Measurements from ENCODE around the gene DDX41. TPM values are rescaled to one million over a fixed set of nuclear protein-coding genes. Genes with fewer than 3 reads are reported as not detected.

The DDX41 gene
- total RNA-seq, 1 experiment from 2014 or later = 122 TPM

DNA sequence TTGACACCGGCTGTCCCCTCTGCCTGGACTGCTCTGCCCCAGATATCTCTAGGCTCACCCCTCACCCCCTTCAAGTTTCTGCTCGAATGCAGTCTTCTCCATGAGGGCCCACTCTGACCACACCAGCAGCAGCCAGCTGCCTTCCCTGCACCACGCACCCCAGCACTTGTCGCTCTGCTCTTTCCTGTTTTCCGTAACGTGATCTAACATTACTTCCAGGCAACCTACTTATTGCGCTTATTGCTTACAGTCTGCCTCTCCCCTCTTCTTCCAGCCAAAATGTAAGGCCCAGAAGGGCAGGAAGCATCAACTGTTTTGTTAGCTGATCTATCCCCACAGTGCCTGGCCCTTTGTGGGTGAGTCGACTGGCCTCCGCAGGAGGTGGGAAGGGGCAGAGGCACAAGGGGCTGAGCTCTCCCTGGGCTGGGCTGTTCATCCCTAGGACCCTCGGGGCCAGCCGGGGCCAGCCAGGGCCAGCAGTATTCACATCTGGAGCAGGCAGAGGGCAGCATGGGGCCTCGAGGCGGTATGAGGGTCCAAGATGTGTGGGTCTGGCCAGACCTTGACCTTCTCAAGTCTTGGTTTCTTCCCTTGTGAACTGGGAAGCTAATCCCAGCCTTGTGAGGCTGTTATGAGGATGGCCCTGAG is 31.7 kb downstream of the DDX41 start:
- DNase-seq (ENCODE audit: low spot score) = no peak

DNA sequence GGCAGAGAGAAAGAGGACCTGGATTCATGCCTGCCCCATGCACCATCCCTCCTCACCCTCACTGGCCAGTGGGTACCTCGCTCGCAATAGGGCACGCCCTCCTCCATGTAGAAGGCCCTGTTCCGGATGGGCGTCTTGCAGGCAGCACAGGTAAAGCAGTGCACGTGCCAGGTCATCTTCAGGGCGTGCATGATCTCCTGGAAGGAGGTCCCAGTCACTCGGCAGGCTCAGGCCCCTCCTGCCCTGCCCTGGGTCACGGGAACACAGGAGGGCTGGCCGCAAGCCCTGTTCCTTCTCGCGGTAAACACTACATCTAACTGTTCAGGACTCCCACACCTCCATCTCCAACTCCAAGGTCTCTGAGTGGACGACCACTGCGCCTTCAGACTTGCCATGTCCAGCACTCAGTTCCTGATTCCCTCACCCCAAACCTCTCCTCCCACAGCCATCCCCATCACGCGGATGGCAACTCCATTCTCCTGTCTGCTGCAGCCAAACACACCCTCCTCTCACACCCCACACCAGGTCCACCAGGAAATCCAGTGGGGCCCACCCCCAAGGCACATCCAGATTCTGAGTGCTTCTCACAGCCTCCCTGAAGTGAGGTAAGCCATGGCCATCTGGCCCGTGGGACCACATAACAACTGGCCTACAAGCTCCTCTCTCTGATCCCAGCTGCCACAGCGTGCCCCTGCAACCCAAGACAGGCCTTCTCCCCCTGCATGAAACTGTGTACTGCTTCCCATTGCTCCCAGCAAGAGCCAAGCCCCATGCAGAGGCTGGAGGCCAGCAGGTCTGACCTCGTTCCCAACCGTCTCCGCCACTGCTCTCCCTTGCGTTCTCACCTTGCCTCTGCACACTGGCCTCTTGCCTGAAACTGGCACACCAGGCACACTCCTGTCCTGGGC is 32.5 kb downstream of the DDX41 start:
- no peak for DNase-seq (ENCODE audit: low spot score)

DNA sequence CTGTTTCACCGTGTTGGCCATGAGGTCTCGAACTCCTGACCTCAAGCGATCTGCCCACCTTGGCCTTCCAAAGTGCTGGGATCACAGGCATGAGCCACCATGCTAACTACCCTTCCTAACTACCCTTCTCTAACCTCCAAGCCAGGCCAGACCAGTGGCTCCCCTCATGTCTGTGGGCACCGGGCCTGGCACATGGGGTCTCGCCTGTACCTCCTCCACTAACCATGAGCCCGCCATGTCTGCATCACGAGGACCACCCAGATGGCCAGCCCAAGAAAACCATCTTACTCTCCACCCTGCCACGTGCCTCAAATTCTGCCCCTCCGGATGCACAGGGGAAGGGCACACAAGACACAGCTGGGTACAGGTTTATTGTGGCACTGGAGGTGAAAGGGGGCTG is 33.7 kb downstream of the DDX41 start:
- no peak for DNase-seq (ENCODE audit: low spot score)

DNA sequence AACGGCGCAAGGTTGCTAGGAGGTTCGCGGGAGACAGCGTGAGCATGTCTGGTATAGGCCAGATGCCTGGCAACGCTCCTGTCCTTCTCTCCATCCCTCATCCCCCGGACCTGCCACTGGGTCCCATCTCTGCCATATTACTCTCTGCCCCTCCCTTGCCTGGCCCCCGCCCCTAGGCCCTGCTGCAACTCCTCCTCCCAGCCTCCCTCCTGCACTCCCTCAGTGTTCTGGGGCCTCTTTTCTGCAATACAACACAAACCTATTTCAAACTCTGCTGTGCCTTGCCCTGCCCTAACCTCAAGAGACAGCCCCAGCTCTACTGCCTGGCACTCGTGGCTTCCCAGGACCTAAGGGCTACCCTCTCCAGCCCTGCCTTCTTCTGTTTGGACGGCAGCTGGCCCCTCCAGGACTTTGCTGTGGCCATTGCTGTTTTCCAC is 34.4 kb downstream of the DDX41 start:
- no peak for DNase-seq (ENCODE audit: low spot score)

DNA sequence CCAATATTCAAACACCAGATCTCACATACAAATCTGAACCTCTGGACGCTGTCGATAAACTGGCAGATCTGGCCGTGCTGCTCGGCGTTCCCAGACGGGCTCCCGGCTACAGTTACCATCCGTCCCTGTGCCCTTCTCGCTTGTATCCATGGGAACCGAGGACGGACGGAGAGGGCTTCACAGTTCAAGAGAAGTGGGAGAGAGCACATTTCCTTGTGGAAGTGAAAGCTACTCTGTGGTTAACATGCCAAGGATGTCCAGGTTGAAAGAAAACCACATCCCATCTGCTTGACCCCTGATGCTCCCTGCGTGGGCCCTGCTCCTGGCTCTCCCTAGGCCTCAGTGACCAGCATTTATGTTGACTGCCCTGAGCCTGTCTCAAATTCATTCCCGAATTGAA is 37.0 kb downstream of the DDX41 start:
- DNase-seq (ENCODE audit: low spot score) = no peak

DNA sequence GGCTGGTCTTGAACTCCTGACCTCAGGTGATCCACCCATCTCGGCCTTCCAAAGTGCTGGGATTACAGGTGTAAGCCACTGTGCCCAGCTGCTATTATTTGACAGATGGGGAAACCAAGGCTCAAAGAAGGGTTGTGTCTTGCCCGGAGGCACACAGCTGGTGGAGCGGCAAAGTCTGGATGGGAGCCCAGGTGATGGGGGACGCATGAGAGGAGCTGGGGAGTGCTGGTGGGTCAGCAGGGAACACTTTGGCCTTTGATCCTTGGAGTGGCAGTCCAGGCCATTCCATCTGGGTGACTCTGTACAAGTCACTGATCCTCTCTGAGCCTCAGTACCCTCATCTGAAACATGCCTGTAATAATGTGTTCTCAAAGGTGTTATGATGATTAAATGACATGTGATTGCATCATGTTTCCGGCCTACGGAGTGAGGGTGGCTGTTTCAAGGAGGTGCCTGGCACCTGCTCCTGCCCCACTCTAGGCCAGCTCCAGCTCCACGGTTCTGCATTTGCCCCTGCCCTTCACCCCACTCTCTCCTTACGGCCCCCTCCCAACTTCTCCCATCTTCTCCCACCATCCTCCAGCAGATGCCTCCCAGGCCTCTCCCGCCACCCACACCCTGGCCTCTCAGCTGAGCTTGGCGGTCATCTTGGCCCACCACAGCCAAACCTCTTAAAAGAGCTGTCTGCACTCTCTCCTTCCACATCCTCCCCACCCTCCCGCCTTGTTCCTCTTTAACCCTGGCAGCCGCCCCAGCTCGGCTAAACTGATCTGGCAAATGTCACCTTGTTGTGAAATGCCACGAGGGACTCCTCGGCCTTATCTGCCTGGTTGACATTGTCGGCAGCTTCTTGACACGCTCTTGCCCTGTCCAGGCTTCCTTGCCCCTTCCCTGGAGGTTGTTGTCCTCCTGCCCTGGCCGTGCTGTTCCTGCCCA is 37.8 kb downstream of the DDX41 start:
- no peak for DNase-seq (ENCODE audit: low spot score)

DNA sequence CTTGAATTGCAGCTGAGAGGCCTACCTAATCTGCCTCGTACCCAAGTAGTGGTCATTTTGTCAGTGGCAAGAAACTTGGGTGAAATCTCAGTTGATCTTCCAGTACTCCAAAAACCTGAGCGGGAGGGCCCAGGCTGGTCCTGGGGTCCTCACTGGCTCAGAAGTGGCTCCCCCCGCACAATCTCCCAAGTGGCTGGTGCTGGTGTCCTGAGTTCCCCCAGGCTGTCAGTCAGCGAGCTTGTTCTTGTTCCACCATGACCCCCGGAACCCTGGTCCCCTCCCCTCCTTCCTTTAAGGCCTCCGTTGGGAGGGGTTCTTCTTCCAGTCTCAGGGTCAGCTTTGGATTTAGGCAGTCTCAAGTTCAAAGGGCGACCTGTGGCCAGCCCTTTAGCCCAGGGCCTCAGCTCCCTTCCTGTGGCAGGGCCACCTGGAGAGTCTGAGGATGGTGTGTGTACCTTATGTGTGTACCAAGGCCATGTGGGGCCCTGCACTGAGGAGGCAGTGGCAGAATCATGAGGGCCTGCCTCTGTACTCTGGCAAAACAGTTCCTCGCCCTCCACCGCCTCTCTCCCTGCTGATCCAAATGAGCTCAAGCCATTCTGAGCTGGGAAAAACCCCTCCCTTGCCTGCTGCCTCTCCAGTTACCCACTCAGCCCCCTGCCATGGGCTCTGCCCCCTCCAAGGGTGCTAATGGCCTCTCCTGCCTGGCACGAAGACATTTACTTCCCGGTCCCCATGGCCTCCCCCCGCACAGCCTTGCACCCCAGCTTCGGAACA is 38.9 kb downstream of the DDX41 start:
- no peak for DNase-seq (ENCODE audit: low spot score)

DNA sequence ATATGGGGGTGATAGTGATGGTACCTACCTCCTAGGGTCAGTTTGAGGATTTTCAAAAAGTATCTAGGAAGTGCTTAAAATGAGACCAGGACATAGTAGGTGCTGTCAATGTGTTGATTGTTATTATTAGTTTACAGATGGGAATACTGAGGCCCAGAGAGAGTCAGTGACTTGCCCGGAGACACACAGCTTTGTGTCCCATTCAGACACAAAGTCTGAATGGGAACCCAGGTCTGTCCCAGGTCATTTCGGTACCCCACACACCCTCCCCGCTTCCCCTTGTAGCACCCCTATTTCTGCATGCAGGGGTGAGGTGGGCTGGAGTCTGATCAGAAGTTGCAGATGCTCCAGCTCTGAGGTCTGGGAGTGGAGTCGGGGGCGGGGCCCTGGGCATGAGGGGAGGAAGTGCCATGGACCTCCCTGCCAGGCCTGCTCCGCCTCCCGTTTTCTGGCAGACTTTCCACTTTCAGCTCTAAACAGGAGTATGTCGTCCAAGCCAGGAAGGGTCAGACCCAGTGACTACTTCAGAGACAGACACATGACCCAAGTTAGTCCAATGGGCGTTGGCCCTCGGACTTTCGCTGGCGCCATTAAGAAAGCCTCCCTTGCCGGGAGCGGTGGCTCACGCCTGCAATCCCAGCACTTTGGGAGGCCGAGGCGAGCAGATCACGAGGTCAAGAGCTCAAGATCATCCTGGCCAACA is 40.1 kb downstream of the DDX41 start:
- no peak for DNase-seq (ENCODE audit: low spot score)

DNA sequence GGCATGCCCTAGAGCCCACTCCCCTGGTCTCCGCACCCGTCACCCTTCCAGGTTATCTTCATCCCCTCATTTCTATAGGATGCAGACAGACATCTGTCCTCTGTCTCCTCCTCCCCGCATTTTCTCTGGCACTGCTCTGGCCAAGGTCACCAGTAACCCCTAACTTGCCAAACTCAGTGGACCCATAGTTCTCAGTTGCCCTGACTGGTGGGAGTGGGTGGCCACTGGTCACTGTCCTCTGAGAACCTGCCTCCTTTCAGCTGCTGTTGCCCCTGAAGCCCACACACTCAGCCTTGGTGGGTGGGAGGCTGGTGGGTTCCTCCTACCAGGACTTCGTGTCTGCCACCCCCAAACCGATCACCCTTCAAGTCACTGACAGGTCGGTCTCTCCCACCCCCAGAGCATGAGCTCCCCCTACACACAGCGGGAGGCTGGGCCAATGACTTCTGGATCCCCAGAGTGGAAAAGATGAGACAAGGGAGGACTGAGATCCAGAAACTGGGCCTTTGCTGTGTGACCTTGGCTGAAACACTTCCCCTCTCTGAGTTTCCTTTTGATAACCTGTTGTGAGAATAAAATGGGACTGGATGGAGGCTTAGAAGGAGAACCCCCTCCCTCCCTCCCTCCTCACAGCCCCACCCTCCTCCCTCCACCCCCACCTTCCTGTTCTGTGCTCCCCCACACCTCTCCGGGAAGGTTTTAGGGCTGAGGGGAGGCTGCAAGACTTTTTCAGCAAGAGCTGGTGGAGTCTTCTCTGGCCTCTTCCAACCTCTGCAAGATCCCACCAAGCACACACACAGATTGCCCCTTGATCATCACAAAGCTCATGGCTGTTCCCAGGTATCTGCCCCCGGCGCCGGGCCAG is 41.0 kb downstream of the DDX41 start:
- no peak for DNase-seq (ENCODE audit: low spot score)

DNA sequence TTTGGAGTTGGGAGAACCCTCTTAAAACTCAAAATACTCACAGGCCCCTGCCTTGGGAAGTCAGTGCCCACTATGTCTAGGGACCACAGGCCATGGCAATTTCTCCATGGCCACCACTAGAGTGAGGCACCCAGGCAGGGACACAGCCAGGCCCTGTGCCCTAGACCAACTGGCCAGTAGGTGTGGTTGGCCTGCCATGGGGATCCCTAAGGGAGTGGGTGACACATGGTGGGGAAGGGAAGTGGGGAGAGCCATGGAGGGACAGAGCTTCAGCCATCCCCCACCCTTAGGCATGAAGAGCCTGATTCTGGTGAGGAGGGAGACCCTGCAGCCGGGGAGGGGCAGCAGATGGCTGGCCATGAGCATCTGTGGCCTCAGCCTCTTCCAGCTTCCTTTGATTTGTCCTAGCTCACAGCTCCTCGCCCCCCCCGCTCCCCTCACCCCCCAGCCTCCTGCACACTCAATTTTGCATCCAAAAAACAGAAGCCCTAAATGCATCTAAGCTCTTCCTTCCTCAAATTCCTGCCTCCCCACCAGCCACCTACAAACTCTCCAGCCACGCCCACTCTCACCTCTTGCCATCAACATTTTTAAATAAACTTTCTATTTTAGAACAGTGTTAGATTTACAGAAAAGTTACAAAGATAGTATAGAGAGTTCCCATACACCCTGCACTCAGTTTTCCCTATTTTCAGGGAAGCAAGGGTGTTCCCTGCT is 41.8 kb downstream of the DDX41 start:
- DNase-seq (ENCODE audit: low spot score) = no peak

DNA sequence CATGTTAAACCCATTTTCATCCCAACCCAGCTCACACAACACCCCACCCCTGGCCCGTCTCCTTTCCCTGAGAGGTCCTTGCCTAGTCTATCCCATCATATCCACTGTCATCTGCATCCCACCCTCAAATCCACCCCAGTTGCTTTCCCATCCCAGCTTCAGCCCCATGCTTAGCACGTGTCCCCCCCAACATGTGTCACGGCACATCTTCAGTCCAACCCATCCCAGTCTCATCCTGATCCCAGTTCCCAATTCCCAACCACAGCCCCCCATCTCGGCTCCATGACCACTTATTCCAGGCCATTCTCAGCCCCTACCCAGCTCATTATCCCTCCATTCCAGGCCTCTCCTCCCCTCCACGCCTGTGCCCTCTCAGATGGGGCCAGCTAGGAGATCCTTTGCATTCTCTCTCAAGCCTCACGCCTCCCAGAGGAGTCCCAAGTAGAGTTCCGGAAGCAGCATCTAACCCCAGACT is 42.7 kb downstream of the DDX41 start:
- DNase-seq (ENCODE audit: low spot score) = no peak

DNA sequence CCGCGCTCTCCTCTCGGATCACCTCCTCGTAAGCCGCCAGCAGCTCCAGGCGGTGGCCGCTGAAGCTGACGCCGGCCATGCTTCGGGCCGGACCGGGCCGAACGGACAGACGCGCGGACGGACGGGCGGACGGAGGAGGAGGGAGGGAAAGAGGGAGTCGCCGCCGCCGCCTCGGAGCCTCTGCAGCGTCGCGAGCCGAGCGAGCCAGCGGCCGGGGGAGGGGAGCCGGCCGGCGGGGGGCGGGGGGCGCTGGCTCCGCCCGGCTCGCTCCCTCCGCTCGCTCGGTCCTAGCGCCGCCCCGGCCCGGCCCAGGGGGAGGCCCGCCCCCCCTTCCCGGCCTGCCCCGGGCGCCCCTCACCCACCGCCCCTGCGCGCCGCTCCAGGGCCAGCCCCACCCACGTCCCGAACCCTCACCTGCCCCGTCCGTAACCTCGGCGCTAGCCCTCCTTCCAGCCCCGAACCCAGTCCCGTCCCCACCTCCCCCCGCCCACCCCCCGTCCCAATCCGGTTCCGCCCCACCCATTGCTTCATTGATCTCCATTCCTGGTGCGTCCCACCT is 43.2 kb downstream of the DDX41 start, which contains the start of gene DBN1:
DBN1 (minus strand) TSS at position 192 of the 559 bp plus-strand sequence; CDS start at position 79, 113 bp downstream.
- no peak for DNase-seq (ENCODE audit: low spot score)

DNA sequence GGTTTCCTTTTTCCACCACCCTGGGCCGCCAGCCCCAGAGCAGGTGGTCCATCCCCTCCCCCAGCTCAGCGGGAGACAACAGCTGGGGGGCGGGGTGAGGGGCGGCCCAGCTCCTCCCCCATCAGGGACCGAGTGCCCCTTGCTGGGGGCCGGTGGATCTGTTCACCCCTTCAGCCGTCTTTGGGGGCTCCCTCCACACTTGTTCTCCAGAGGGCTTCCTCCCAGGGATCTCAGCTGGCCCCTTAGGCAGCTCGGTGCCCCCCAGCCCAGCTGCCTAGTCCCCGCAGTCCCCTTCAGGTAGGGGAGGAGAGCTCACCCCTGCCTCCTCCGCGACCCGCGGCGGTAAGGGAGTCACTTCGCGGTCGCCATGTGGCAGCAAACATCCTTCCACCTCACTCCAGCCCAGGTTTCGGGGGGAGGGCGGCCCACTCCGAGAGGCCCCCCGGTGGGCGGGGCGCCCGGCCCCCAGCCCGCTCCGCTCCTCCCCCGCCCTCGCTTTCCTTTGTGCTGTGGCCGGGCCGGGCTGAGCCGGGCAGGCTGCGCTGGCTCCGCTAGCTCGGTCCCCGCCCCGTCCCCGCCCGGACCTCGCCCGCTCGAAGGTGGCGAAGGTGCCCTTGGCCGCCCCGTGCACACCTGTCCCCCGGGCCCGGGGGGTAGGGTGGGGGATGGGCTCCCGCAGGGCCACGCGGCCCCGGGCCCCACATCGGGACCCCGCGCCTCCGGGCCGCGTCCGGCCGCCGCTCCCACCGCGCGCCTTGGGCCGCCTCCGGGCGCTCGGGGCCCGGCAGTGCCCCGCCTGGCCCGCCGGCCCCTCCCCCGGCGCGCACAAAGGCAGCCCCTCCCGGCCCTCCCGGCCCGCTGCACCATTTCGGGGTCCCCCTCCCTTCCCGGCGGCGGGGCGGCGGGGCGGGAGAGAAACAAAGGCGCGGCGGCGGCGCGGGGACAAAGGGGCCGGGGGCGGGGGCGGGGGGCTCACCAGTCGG is 44.0 kb downstream of the DDX41 start:
- DNase-seq (ENCODE audit: low spot score) = no peak

DNA sequence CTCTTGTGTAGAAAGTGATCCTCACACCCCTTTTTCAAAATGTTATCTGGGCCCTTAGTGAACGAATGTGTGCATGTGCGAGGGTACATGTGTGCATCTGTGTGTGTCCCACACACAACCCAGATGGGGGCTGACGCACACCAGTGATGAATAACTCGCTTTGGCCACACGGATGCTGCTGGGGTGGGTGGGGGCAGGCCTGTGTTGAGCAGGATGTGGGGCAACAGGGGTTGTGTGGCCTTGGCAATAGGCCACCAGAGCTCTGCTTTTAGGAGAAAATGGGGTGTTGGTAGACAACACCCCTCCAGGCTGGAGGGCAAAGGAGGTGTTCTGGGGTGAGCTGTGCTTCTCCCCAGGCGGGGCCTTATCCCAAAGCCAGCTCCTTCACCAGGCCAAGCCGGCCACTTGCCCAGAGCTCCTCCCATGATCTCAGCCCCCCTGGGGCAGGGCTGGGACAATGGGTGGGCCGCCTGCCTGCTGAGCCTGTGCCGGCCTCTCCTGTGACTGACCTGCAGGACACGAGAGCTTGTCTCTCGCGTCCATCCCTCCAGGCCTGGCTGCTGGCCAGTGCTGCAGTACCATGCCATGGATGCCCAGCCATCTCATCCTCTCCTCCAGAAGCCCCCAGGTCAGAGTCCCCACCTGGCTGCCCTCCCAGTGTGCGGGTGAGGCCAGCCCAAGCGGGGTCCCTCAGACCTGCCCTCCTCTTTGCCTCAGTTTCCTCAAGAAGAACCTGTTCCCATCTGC is 45.0 kb downstream of the DDX41 start:
- no peak for DNase-seq (ENCODE audit: low spot score)

DNA sequence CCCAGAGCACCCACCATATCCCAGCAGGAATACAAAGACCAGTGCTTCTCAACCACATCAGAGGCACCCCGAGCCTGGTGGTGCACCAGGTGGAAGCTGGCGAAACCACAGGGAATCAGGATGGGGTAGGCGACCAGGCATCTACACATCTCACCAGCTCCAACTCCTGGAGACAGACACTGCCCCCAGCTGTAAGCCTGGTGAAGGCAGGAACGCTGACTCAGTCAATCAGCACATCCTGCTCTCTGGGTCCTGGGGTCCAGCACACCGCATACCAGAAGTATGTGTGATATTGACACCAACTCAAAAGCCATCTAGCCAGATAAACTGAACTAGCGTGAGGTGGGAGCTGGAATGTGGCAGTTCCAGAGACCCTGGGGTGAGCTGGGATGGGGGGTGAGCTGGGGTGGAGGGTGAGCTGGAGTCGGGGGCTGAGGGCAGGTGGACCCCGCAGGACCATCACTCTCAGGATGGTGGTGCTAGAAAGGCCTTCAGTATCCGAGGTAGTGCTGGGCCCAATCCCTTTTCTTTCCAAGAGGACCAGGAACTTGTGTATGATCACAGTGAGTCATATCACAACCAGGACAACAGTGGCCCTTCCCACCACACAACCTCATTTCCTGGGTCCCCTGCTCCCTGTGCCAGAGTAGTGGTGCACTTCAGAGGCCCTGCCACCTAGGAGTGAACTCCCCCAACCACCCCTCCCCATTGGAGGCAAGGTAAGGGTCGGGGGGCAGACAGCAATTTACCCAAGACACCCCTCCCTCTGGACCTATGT is 45.8 kb downstream of the DDX41 start:
- DNase-seq (ENCODE audit: low spot score) = no peak
